ENCODE results near the gene KBTBD4.
A peak's percentile ranks its signal among the peaks of the same experiment; 100 is the strongest.

The KBTBD4 gene

GRCh38 chr11:47578524-47579494 is at the start of gene KBTBD4, which contains the start of gene NDUFS3:
Gene KBTBD4 (minus strand): TSS chr11:47578970. CDS start chr11:47578951, 19 bp downstream.
Gene NDUFS3 (plus strand): TSS chr11:47579074. CDS start chr11:47579092, 18 bp downstream.
- peak within 1 kb of the TSS; percentile 85 for H3K27ac ChIP-seq
- no peak for TF ChIP-seq CTCF (conservative IDR thresholded peaks at IDR 0.05)

GRCh38 chr11:47628026-47628425 is 49.3 kb upstream of the KBTBD4 start:
- H3K27ac ChIP-seq = no peak overlapping the region
- no peak for TF ChIP-seq CTCF (conservative IDR thresholded peaks at IDR 0.05)

GRCh38 chr11:47626234-47626633 is 47.5 kb upstream of the KBTBD4 start:
- H3K27ac ChIP-seq = no peak overlapping the region
- no peak for TF ChIP-seq CTCF (conservative IDR thresholded peaks at IDR 0.05)

- TF ChIP-seq CTCF (conservative IDR thresholded peaks at IDR 0.05) = no peak
- H3K27ac ChIP-seq = no peak overlapping the region
These were observed 42.1 kb upstream of the KBTBD4 start for GRCh38 chr11:47620836-47621378.

GRCh38 chr11:47617417-47617809 is 38.6 kb upstream of the KBTBD4 start:
- TF ChIP-seq CTCF (conservative IDR thresholded peaks at IDR 0.05) = no peak
- no peak overlapping the region for H3K27ac ChIP-seq

- no peak overlapping the region for H3K27ac ChIP-seq
- TF ChIP-seq CTCF (conservative IDR thresholded peaks at IDR 0.05) = peak; percentile 50
These were observed 38.1 kb upstream of the KBTBD4 start for GRCh38 chr11:47616726-47617416.

- no peak for TF ChIP-seq CTCF (conservative IDR thresholded peaks at IDR 0.05)
- H3K27ac ChIP-seq = no peak overlapping the region
These were observed 36.5 kb upstream of the KBTBD4 start for GRCh38 chr11:47615249-47615648.
